GM23338 (cell line): ENCODE data around the gene POU2AF3.

Experiments used
- CREB1 ChIP-seq: fragments of 250-450 bp; sonication (Bioruptor Pico); IDR thresholded peaks from 2 replicates; pipeline ENCODE4 v1.5.0; 2020; ENCODE audit warnings: low read depth, mild to moderate bottlenecking, moderate library complexity
- EZH2 ChIP-seq: fragments of 200-600 bp; sonication (generic); IDR thresholded peaks from one replicate; pipeline ENCODE4 v1.8.0; 2017; ENCODE audit warnings: antibody characterized with exemption, mild to moderate bottlenecking, low read depth; ENCODE audit not compliant: unreplicated experiment
- EZH2phosphoT487 ChIP-seq: fragments of 200-600 bp; sonication (generic); IDR thresholded peaks from one replicate; pipeline ENCODE4 v1.8.1; 2018; ENCODE audit warnings: antibody characterized with exemption; ENCODE audit not compliant: unreplicated experiment
- JUNB ChIP-seq: IDR thresholded peaks from one replicate; pipeline ENCODE4 v1.6.1; 2016; ENCODE audit warnings: antibody characterized with exemption; ENCODE audit not compliant: unreplicated experiment
- NANOG ChIP-seq: IDR thresholded peaks from 2 replicates; pipeline ENCODE4 v1.6.1; 2016; ENCODE audit warnings: antibody characterized with exemption, borderline replicate concordance
- POLR2AphosphoS5 ChIP-seq: IDR thresholded peaks from 2 replicates; pipeline ENCODE4 v1.6.1; 2016; ENCODE audit warnings: antibody characterized with exemption, low read depth
- STAT1 ChIP-seq: IDR thresholded peaks from one replicate; pipeline ENCODE4 v1.6.1; 2016; ENCODE audit warnings: antibody characterized with exemption; ENCODE audit not compliant: unreplicated experiment
- ZNF114 ChIP-seq: fragments of 250-450 bp; sonication (Bioruptor Pico); IDR thresholded peaks from 2 replicates; pipeline ENCODE4 v1.5.0; 2020; ENCODE audit warnings: mild to moderate bottlenecking, moderate library complexity
- TF ChIP-seq, protein P1 (sequence below), 2 experiments: fragments of 200-600 bp in 1 of 2; sonication (generic) in 1 of 2; conservative IDR thresholded peaks; 2 replicates each; pipeline versions ENCODE4 v1.5.1 to v1.6.1; 2016 to 2017; ENCODE audit warnings: antibody characterized with exemption in 2 of 2, low read depth in 2 of 2, mild to moderate bottlenecking in 2 of 2, moderate library complexity in 1 of 2
- TF ChIP-seq, protein P2 (sequence below): IDR thresholded peaks from one replicate; pipeline ENCODE4 v1.6.1; 2018; ENCODE audit warnings: antibody characterized with exemption; ENCODE audit not compliant: unreplicated experiment
- TF ChIP-seq, protein P3 (sequence below): IDR thresholded peaks from 2 replicates; pipeline ENCODE4 v1.6.1; 2016; ENCODE audit warnings: antibody characterized with exemption
- TF ChIP-seq, protein P4 (sequence below): fragments of 250-450 bp; sonication (Bioruptor Pico); IDR thresholded peaks from 2 replicates; pipeline ENCODE4 v1.5.0; 2020; ENCODE audit warnings: mild to moderate bottlenecking, moderate library complexity

DNA sequence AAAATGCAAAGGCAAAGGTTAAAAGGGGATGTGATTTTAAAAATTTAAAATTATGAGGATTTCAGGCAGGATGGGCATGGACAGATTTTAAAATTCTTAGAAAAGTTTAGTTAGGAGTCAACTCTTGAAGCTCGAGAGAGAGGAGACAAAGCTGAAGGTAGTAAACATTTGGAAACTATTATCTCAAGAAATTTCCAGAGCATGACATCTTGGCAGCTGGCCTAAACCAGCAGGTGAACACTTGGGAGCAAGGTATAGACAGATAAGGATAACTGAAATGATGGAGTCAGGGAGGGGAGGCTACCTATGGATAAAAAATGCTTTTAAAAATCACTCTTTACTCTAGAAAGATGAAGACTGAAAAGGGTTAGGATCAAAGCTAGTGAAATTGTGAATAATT, 13.7 kb downstream of the POU2AF3 start:
- TF ChIP-seq, protein P1, sequence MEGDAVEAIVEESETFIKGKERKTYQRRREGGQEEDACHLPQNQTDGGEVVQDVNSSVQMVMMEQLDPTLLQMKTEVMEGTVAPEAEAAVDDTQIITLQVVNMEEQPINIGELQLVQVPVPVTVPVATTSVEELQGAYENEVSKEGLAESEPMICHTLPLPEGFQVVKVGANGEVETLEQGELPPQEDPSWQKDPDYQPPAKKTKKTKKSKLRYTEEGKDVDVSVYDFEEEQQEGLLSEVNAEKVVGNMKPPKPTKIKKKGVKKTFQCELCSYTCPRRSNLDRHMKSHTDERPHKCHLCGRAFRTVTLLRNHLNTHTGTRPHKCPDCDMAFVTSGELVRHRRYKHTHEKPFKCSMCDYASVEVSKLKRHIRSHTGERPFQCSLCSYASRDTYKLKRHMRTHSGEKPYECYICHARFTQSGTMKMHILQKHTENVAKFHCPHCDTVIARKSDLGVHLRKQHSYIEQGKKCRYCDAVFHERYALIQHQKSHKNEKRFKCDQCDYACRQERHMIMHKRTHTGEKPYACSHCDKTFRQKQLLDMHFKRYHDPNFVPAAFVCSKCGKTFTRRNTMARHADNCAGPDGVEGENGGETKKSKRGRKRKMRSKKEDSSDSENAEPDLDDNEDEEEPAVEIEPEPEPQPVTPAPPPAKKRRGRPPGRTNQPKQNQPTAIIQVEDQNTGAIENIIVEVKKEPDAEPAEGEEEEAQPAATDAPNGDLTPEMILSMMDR (conservative IDR thresholded peaks at IDR 0.05; ENCODE audit: low read depth in 2 of 2): no peak
- no peak for TF ChIP-seq POLR2AphosphoS5
- TF ChIP-seq CREB1 (CRISPR knock-in tag): no peak
- TF ChIP-seq JUNB: no peak
- no peak for TF ChIP-seq NANOG
- no peak for TF ChIP-seq EZH2
- TF ChIP-seq EZH2phosphoT487: no peak
- TF ChIP-seq, protein P2, sequence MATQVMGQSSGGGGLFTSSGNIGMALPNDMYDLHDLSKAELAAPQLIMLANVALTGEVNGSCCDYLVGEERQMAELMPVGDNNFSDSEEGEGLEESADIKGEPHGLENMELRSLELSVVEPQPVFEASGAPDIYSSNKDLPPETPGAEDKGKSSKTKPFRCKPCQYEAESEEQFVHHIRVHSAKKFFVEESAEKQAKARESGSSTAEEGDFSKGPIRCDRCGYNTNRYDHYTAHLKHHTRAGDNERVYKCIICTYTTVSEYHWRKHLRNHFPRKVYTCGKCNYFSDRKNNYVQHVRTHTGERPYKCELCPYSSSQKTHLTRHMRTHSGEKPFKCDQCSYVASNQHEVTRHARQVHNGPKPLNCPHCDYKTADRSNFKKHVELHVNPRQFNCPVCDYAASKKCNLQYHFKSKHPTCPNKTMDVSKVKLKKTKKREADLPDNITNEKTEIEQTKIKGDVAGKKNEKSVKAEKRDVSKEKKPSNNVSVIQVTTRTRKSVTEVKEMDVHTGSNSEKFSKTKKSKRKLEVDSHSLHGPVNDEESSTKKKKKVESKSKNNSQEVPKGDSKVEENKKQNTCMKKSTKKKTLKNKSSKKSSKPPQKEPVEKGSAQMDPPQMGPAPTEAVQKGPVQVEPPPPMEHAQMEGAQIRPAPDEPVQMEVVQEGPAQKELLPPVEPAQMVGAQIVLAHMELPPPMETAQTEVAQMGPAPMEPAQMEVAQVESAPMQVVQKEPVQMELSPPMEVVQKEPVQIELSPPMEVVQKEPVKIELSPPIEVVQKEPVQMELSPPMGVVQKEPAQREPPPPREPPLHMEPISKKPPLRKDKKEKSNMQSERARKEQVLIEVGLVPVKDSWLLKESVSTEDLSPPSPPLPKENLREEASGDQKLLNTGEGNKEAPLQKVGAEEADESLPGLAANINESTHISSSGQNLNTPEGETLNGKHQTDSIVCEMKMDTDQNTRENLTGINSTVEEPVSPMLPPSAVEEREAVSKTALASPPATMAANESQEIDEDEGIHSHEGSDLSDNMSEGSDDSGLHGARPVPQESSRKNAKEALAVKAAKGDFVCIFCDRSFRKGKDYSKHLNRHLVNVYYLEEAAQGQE: no peak
- TF ChIP-seq, protein P3, sequence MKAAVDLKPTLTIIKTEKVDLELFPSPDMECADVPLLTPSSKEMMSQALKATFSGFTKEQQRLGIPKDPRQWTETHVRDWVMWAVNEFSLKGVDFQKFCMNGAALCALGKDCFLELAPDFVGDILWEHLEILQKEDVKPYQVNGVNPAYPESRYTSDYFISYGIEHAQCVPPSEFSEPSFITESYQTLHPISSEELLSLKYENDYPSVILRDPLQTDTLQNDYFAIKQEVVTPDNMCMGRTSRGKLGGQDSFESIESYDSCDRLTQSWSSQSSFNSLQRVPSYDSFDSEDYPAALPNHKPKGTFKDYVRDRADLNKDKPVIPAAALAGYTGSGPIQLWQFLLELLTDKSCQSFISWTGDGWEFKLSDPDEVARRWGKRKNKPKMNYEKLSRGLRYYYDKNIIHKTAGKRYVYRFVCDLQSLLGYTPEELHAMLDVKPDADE: no peak
- TF ChIP-seq ZNF114 (CRISPR knock-in tag): no peak
- no peak for TF ChIP-seq STAT1
- TF ChIP-seq, protein P4, sequence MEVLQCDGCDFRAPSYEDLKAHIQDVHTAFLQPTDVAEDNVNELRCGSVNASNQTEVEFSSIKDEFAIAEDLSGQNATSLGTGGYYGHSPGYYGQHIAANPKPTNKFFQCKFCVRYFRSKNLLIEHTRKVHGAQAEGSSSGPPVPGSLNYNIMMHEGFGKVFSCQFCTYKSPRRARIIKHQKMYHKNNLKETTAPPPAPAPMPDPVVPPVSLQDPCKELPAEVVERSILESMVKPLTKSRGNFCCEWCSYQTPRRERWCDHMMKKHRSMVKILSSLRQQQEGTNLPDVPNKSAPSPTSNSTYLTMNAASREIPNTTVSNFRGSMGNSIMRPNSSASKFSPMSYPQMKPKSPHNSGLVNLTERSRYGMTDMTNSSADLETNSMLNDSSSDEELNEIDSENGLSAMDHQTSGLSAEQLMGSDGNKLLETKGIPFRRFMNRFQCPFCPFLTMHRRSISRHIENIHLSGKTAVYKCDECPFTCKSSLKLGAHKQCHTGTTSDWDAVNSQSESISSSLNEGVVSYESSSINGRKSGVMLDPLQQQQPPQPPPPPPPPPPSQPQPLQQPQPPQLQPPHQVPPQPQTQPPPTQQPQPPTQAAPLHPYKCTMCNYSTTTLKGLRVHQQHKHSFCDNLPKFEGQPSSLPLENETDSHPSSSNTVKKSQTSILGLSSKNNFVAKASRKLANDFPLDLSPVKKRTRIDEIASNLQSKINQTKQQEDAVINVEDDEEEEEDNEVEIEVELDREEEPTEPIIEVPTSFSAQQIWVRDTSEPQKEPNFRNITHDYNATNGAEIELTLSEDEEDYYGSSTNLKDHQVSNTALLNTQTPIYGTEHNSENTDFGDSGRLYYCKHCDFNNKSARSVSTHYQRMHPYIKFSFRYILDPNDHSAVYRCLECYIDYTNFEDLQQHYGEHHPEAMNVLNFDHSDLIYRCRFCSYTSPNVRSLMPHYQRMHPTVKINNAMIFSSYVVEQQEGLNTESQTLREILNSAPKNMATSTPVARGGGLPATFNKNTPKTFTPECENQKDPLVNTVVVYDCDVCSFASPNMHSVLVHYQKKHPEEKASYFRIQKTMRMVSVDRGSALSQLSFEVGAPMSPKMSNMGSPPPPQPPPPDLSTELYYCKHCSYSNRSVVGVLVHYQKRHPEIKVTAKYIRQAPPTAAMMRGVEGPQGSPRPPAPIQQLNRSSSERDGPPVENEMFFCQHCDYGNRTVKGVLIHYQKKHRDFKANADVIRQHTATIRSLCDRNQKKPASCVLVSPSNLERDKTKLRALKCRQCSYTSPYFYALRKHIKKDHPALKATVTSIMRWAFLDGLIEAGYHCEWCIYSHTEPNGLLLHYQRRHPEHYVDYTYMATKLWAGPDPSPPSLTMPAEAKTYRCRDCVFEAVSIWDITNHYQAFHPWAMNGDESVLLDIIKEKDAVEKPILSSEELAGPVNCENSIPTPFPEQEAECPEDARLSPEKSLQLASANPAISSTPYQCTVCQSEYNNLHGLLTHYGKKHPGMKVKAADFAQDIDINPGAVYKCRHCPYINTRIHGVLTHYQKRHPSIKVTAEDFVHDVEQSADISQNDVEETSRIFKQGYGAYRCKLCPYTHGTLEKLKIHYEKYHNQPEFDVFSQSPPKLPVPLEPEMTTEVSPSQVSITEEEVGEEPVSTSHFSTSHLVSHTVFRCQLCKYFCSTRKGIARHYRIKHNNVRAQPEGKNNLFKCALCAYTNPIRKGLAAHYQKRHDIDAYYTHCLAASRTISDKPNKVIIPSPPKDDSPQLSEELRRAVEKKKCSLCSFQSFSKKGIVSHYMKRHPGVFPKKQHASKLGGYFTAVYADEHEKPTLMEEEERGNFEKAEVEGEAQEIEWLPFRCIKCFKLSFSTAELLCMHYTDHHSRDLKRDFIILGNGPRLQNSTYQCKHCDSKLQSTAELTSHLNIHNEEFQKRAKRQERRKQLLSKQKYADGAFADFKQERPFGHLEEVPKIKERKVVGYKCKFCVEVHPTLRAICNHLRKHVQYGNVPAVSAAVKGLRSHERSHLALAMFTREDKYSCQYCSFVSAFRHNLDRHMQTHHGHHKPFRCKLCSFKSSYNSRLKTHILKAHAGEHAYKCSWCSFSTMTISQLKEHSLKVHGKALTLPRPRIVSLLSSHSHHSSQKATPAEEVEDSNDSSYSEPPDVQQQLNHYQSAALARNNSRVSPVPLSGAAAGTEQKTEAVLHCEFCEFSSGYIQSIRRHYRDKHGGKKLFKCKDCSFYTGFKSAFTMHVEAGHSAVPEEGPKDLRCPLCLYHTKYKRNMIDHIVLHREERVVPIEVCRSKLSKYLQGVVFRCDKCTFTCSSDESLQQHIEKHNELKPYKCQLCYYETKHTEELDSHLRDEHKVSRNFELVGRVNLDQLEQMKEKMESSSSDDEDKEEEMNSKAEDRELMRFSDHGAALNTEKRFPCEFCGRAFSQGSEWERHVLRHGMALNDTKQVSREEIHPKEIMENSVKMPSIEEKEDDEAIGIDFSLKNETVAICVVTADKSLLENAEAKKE (CRISPR knock-in tag): no peak
